GM19328 (cell line): ENCODE data around the gene CCM2L.

Experiments used
- ATAC-seq: cut with Tn5 transposase; IDR thresholded peaks from one replicate; pipeline ENCODE4 v1.9.1; 2021; ENCODE audit warnings: mild to moderate bottlenecking, moderate library complexity; ENCODE audit not compliant: unreplicated experiment

Gene CCM2L

DNA sequence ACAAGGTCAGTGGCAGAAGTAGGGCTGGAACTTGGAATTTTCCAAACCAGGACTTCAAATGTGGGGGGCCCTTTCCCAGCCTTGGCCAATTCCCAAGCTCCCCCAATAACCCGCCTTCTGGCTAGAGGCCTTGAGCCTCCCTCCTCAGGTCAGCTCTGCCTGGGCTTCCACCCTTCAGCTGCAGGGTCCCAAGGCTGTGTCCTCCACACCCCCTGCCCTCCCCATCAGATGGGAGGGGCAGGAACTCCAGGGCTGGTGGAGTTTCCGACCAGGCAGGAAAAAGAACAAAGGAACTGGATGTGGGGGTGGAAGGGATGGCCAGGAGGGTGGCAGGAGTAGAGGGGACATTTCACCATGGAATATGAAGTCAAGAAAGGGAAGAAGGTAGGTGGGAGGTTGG, at the start of gene CCM2L:
CCM2L (plus strand) TSS at position 338 of the 400 bp plus-strand sequence; CDS start at position 355, 17 bp downstream.
- no peak for ATAC-seq

DNA sequence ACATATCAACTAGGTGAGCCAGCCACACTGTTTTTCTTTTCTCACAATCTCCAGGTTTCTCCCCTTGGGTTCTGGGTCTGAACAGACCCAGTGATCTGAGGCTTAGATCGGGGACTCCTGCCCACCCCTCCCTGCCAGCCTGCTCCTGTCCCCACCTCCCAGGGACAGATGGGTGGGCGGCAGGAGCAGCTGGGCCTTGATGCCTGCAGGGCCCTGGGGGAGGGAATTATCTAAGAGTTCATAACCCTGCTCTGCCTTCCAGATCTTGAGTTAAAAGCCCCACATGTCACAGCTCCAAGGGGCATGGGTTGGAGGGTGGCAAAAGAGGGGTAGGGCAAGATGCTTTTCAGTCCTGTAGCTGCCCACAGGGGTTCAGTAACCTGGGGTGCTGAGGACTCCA, 47.5 kb upstream of the CCM2L start:
- no peak for ATAC-seq

DNA sequence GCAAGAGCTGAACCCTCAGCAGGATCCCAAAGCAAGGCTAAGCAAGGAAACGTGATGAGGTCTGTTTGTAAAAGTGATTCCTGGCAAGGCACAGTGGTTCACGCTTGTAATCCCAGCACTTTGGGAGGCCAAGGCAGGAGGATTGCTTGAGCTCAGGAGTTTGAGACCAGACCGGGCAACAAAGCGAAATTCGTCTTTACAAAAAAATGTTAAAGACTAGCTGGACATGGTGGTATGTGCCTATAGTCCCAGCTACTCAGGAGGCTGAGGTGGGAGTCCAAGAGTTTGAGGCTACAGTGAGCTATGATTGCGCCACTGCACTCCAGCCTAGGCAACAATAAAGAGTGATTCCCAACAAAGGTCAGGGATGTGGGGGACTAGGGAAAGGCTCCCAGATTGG, 46.3 kb upstream of the CCM2L start:
- ATAC-seq = no peak

DNA sequence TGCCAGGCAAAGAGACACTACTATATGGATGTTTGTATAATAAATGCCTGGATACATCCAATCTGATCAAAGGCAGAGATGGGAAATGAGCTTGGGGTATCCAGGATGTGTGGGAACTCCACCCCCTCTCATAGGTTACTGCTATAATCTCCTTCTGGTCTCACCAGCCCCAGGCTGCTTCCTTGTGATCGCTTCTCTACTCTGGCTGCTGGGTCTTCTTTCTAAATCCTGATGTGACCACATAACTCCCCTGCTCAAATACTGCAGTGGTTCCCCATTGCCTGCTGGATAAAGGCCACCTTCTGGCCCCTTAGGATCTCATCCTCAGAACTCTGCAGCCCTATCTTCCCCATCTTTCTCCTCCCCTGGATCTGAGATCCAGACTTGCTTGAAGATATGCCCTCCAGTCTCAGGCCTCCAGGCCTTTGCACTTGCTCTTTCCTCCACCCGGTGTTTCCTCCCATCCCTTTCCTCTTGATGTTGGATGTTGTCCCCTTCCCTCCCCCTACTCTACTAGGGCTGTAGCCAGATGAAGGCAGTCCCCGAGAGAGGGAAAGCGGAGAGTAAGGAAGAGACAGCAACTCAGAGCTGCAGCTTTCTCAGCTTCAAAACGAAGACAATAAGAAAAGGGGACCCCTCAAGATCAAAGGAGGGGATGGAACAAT, 43.1 kb upstream of the CCM2L start:
- ATAC-seq = no peak

DNA sequence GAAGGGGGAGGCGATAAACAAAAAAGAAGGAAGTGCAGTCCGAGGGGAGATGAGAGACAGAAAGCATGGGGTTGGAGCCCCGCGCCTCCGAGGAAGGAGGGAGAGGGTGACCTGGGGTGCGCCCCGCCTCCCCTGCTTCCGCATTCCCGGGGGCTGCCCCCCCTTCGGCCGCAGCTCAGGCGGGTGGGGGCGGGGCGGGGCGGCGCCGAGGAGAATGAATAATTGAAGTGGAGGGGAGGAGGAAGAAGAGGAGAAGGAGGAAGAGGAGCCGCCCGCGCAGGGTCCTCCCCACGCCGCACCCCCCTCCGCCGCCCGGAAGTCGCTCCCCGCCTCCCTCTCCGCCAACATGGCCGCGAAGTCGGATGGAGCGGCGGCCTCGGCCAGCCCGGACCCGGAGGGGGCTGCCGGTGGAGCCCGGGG, 42.4 kb upstream of the CCM2L start, which contains the start of gene XKR7:
XKR7 (plus strand) TSS at position 322 of the 420 bp plus-strand sequence; CDS start at position 347, 25 bp downstream.
- ATAC-seq = no peak

DNA sequence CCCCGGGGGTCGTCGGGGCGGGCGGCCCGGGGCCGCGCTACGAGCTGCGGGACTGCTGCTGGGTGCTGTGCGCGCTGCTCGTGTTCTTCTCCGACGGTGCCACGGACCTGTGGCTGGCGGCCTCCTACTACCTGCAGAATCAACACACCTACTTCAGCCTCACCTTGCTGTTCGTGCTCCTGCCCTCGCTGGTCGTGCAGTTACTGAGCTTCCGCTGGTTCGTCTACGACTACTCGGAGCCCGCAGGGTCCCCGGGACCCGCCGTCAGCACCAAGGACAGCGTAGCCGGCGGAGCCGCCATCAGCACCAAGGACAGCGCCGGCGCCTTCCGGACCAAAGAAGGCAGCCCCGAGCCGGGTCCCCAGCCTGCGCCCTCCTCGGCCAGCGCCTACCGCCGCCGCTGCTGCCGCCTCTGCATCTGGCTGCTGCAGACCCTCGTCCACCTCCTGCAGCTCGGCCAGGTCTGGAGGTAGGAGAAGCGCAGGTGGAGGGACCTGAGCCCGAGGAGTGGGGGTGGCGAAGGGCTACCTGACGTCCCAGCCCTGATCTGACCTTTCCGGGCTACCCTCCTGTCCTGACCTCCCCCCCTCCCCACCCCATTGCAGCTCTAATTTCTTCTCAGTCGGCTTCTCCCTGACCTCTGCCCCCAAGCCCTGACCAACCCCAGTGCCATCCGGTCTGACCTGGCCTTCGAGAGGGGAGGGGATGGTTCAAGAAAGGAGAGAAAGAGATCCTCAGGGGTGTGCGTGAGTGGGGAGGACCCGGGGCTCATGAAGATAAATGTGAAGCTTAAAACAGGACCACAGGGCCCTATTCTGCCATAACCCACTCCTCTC, 41.7 kb upstream of the CCM2L start:
- ATAC-seq = no peak

DNA sequence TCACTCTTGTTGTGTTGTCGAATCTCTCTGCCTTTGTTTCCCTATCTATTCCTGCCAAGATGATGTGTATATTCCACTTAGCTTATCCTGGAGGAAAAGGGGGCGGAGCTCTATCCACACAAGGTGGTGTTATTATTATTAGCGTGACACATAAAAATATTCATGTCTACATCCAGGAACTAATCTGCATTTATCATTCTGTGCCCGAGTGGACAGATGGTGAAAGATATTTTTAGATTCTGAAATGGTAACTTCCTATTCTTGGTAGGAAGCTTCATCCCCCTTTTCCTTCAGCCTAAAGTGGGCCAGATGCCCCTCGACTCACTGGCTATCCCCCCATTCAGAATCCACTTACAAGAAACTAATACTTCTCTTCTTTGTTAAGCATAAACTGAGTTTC, 40.2 kb upstream of the CCM2L start:
- no peak for ATAC-seq

DNA sequence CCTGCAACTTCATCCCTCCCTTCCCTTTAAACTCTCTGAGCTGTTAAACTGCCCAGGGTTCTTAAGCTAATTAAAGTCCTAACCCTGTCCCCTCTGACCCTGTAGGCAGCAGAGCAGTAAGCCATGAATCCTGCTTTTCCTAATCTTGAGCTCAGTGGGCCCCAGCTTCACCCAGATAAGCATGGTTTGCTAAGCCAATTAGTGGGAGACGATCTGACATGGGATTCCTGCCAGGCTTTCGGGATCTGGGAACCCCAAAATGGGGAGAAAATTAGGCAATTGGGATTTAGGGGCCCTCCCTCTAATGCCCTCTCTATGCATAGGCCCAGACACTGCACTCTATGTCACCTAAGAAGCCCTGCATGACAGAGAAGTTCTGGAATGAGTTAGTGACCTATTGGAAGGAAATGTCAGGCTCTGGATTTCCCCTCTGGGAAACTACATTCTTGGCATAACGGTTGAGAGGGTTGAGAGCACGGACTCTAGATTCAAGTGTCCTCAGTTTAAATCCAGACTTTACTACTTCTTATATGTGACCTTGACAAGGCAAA, 37.7 kb upstream of the CCM2L start:
- ATAC-seq = no peak

DNA sequence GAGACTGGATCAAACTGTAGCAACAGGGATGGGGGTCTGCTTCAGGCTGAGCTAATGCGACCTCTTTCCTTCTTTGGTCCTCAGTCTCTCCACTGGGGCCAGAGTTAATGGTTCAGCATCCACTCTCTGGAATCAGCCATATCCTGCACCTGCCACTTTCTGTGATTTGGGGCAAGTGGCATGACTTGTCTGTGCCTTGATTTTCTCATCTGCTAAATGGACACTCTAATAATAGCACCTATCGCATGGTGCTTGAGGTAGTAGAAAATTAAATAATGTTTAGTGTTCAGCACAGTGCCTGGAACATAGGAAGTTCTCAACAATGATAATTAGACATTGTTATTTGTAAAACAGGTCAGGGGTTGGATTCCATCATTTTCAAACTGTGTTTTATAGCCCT, 35.9 kb upstream of the CCM2L start:
- no peak for ATAC-seq

DNA sequence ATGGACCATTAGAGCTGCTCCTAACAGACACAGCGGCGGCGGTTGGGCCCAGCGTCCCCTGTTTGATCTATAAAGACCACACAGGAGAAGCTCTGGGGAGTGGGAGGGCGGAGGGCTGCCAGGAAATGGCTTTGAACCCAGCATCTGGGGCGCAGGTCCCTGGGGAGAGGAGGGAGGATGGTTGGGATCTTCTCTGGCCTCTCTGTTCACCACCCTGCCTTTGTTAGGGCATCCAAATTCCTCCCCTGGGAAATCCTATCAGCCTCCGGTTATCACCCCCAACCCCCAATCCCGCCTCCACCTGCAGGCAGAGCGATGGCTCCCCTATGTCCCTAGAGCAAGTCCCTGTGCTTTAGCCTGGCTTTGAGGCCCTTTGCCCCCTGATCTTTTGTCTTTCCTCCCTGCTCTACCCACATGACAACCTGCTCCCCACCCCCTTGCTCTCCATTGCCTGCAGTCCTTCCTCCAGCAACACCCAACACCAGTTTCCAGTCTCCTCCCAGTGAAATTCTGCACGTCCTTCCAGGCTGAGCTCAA, 35.2 kb upstream of the CCM2L start:
- no peak for ATAC-seq

DNA sequence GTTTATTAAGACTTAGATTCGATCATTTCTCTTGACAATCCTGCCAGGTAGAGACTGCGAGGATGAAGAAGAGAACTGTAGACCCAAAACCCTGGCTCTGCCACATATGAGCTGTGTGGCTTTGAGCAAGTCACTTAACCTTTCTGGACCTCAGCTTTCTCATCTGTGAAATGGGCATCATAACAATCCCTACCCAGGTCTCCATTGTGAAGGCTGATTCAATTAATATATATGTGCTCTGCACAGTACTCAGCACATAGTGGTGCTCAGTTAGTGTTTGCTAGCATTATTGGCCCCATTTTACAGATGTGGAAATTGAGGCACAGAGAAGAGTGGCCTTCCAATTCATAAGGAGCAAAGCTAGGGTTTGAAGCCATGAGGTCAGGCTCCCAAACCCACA, 34.4 kb upstream of the CCM2L start:
- ATAC-seq = no peak

DNA sequence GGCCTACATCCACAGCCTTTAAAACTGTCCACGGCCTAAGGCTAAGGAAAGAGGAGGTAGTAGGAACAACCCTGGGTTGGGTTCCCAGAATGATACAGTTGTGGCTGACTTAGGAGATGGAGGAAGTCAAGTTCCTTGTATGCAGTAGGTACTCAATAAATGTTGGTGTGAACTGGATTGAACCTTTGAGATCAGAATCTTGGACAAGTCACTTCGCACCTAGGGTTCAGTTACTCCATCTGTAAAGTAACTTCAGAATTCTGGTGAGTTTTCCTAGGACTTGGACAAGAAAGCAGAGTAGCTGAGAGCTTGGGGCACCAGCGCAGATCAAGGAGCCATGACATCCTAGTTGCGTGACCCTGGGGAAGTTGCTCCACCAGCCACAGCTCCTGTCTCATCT, 33.2 kb upstream of the CCM2L start:
- ATAC-seq = no peak

DNA sequence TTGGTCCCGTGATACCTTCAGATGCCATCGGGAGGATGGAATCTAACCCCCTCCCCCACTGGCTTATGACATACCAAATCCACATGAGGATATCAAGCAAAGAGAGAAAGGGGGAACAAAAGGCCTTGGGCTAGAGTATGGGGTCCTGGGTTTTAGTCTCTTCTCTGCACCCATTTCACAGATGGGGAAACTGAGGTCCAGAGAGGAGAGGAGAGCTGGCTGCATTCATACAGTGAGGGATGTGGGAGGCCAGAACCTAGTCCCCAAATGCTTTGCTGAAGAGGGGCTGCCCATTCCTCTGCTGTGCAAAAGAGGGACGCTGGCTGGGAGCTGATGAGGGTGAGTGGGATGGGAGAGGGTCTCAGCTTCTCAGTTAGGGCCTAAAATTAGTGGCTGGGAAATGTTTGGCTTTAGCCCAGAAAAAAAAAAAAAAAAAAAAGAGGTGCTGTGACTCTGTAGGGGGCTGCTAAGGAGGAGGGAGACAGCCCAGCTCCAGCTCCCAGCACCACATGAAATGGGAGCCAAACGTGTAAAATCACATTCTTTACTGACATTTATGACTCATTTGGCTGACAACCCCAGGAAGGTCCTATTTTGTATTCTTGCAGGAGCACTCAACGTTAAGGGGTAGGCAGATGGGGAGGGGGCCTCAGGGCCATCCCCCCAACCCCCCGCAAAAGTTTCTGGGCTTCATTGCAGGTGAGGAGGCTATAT, 30.4 kb upstream of the CCM2L start:
- ATAC-seq = no peak

DNA sequence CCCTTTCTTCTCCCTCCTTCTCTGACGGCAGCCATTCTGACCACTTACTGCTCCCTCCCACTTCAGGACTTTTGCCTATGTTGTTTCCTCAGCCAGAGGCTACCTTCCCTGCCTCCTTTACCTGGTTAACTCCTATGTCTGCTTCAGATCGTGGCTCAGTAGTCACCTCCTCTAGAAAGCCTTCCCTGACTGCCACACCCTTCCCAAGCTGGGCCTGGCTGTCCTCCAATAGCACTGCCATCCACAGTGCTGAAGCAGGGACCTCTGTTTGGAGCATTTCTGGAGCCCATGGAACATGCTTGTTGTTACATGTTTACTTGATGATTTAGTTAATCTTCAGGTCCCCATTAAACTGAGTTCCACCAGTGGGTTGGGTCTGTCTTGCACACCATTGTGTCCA, 28.5 kb upstream of the CCM2L start:
- no peak for ATAC-seq

DNA sequence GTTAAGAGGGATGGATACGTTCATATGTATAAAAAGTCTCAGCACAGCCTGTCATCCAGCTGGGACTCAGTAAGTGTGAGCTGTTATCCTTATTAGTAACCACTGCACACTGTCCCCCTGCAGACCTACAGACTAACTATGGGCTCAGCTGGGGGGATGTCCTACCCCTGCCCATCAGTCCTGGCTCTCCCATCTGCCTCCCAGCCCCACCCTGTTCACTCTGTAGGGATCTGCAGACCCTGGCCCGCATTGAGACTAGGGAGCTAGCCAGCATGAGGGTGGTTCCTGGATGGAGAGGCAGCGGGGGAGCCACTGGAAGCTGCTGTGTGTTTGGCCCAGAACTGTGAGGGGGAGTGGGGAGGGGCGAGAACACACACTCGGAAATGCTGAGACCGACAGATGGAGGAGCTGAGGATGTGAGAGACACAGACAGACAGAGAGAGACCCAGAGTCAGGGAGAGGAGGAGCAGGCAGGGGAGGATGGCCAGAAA, 25.2 kb upstream of the CCM2L start:
- no peak for ATAC-seq

DNA sequence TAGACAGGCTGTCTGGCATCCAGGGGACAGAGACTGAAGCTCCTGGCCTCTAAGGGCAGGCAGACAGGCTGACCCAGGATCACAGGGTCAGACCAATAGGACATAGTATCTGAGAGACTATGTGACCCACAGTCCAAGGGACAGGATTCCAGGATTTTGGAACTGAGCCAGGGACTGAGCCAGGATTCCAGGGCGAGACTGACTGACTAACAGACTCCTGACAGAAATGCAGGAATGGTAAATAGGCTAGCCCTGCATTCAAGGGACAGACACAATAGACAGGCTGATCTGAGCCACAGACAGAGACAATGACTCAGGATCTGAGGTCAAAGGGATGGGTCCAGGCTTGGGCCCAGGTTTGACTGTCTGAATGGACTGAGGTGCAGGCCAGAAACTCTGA, 22.5 kb upstream of the CCM2L start:
- no peak for ATAC-seq

DNA sequence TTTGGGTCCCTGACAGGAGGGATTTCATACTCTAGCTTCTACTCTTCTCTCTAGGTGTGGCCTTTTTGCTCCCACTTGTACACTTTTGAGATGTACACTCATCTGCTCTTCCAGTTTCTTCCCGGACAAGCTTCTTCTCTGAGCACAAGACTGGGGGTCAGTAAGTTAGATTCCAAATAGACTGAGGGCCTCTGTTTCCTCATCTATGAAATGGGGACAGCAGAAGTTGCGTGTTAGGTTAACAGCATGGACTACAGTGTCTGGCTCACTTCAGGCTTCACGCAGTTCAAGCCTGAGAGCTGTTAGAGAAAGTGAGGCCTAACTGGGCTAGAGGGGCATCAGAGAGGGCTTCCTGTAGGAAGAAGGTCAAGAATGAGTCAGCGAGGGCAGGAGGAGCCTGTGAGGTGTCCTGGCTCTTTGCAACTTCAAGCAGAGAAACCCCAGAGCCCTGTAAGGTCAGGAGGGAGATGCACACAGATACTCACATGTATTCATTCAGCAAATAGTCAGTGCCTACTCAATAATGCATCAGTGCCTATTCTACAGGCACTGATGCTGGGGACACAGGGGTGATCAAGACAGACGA, 21.7 kb upstream of the CCM2L start:
- no peak for ATAC-seq

DNA sequence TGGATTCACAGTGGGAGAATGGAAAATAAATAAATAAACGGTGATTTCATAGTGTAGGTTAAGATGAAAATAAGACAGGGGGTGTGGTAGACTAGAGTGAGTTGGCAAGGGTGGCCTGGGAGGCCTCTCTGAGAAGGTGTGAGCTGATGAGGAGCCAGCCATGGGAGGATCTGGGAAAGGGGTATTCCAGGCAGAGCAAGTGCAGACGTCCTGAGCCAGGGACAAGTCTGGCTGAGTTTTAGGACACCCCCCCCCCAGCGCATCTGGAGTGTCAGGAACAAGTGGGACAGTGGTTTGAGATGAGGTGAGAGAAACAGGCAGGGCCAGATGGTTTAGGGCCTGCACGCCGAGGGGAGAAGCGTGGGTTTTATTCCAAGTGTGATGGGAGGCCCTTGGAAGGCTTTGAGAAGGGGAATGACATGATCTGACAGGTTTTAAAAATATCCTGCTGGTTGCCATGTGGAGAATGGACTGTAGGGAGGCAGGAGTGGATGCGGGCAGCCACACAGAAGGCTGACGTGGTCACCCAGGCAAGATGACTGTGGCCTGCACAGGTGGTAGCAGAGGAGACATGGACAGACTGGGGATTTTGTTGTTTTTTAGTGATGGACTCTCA, 21.1 kb upstream of the CCM2L start:
- ATAC-seq = no peak

DNA sequence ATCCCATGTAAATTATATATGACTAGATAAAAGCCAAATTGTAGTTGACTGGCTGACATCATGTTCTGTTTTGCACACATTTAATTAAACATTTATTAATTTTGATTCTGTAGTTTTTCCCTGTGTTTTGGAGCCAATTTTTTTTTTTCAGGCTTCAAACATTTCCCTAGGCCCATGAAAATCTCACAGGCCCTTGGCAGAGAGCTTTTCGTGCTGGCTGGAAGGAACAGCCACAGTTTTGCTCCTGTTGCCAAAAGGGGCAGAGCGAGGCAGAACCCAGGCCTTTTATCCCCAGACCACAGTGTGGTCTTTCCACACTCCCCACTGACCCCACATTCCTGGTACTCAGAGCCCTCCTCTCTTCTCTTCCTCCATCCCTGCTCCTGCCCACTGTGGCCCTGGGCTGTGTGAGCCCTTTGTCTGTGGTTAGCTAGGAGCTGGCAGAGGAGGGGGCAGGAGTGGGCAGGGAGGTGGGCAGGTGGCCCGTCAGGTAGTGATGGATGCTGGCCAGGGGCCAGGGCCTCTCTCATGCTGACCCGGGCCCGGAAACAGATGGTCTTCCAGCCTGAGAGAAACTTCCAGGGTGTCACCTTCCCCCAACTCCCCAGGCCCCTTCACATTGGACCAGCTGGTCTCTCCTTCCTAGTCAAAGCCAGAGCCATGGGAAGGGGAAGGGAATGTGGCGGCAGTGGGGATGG, 19.4 kb upstream of the CCM2L start:
- ATAC-seq = no peak

DNA sequence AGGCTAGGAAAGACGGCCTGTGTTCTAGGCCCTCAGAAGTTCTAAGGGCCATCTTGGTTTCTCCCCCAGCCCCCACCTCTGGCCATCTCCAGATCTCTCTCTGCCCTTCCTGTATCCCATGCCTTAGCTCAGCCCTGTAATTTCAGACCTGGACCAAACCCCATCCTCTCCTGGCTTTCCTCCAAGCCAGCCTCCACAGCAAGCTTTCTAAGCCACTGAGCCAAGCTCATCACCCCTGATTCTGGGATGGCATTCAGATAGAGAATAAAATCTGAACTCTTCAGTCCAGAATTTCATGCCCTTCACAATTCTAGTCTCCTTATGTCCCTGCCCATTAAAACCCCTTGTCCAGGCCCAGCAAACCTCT, 18.9 kb upstream of the CCM2L start:
- no peak for ATAC-seq
